Ishikawa (cell line): Measurements from ENCODE around the gene CFP.

ENCODE experiments used
- CEBPB ChIP-seq: IDR thresholded peaks from 2 replicates; pipeline ENCODE4 v1.6.1; 2012
- CREB1 ChIP-seq: IDR thresholded peaks from 2 replicates; pipeline ENCODE4 v1.6.1; 2012; ENCODE audit warnings: low read depth
- EGR1 ChIP-seq: IDR thresholded peaks from 2 replicates; pipeline ENCODE4 v1.6.1; 2012
- EP300 ChIP-seq: IDR thresholded peaks from 2 replicates; pipeline ENCODE4 v1.6.1; 2012; ENCODE audit warnings: borderline replicate concordance
- FOXM1 ChIP-seq: IDR thresholded peaks from 2 replicates; pipeline ENCODE4 v1.6.1; 2012; ENCODE audit warnings: low read depth, borderline replicate concordance
- MAX ChIP-seq: IDR thresholded peaks from 2 replicates; pipeline ENCODE4 v1.6.1; 2012
- NFIC ChIP-seq: IDR thresholded peaks from 2 replicates; pipeline ENCODE4 v1.6.1; 2012
- RAD21 ChIP-seq: IDR thresholded peaks from 2 replicates; pipeline ENCODE4 v1.6.1; 2012; ENCODE audit warnings: low read depth
- TAF1 ChIP-seq: IDR thresholded peaks from 2 replicates; pipeline ENCODE4 v1.6.1; 2012; ENCODE audit warnings: low read depth, mild to moderate bottlenecking
- TCF12 ChIP-seq: IDR thresholded peaks from 2 replicates; pipeline ENCODE4 v1.6.1; 2012; ENCODE audit warnings: low read depth
- TEAD4 ChIP-seq: IDR thresholded peaks from 2 replicates; pipeline ENCODE4 v1.6.1; 2012
- YY1 ChIP-seq: IDR thresholded peaks from 2 replicates; pipeline ENCODE4 v1.6.1; 2012; ENCODE audit warnings: low read depth
- ZBTB7A ChIP-seq: IDR thresholded peaks from 2 replicates; pipeline ENCODE4 v1.6.1; 2012; ENCODE audit warnings: low read depth
- TF ChIP-seq, protein P1 (sequence below): IDR thresholded peaks from 2 replicates; pipeline ENCODE4 v1.6.1; 2012
- TF ChIP-seq, protein P2 (sequence below): IDR thresholded peaks from 2 replicates; pipeline ENCODE4 v1.6.1; 2012; ENCODE audit warnings: low read depth, mild to moderate bottlenecking

The CFP gene

GRCh38 chrX:47650164-47651042 lies 20.7 kb upstream of the CFP start, which contains the start of gene ELK1:
ELK1 (minus strand) TSS chrX:47650563; CDS start chrX:47641441, 9,122 bp downstream.
- TF ChIP-seq TCF12 (peak; percentile 26; the same call in 1 of the 2 replicates), CREB1 (no peak), EGR1 (peak; percentile 80), TAF1 (peak; percentile 49; the same call in 1 of the 2 replicates), FOXM1 (no peak), EP300 (no peak), TEAD4 (no peak), MAX (peak; percentile 30), CEBPB (no peak), RAD21 (no peak), NFIC (peak; percentile 27; the same call in 1 of the 2 replicates), YY1 (0 out of 2 replicates have a peak, but pooled peaks have one; percentile 24), ZBTB7A (no peak)
- TF ChIP-seq, protein P1, sequence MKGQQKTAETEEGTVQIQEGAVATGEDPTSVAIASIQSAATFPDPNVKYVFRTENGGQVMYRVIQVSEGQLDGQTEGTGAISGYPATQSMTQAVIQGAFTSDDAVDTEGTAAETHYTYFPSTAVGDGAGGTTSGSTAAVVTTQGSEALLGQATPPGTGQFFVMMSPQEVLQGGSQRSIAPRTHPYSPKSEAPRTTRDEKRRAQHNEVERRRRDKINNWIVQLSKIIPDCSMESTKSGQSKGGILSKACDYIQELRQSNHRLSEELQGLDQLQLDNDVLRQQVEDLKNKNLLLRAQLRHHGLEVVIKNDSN = peak; percentile 88
- TF ChIP-seq, protein P2, sequence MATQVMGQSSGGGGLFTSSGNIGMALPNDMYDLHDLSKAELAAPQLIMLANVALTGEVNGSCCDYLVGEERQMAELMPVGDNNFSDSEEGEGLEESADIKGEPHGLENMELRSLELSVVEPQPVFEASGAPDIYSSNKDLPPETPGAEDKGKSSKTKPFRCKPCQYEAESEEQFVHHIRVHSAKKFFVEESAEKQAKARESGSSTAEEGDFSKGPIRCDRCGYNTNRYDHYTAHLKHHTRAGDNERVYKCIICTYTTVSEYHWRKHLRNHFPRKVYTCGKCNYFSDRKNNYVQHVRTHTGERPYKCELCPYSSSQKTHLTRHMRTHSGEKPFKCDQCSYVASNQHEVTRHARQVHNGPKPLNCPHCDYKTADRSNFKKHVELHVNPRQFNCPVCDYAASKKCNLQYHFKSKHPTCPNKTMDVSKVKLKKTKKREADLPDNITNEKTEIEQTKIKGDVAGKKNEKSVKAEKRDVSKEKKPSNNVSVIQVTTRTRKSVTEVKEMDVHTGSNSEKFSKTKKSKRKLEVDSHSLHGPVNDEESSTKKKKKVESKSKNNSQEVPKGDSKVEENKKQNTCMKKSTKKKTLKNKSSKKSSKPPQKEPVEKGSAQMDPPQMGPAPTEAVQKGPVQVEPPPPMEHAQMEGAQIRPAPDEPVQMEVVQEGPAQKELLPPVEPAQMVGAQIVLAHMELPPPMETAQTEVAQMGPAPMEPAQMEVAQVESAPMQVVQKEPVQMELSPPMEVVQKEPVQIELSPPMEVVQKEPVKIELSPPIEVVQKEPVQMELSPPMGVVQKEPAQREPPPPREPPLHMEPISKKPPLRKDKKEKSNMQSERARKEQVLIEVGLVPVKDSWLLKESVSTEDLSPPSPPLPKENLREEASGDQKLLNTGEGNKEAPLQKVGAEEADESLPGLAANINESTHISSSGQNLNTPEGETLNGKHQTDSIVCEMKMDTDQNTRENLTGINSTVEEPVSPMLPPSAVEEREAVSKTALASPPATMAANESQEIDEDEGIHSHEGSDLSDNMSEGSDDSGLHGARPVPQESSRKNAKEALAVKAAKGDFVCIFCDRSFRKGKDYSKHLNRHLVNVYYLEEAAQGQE = no peak

- TF ChIP-seq, protein P2 = no peak
- TF ChIP-seq EGR1 (no peak), YY1 (no peak), ZBTB7A (no peak), CREB1 (no peak), TCF12 (no peak), TEAD4 (no peak), MAX (no peak), CEBPB (no peak)
Measured at GRCh38 chrX:47649781-47650163, 20.0 kb upstream of the CFP start.

- TF ChIP-seq FOXM1 (no peak), YY1 (no peak), ZBTB7A (no peak), MAX (no peak), EP300 (no peak), TEAD4 (no peak), TCF12 (no peak), NFIC (no peak), RAD21 (no peak), EGR1 (no peak), CREB1 (no peak), TAF1 (no peak), CEBPB (no peak)
- TF ChIP-seq, protein P1 = no peak
- TF ChIP-seq, protein P2 = no peak
Measured at GRCh38 chrX:47649271-47649670, 19.5 kb upstream of the CFP start.

DNA sequence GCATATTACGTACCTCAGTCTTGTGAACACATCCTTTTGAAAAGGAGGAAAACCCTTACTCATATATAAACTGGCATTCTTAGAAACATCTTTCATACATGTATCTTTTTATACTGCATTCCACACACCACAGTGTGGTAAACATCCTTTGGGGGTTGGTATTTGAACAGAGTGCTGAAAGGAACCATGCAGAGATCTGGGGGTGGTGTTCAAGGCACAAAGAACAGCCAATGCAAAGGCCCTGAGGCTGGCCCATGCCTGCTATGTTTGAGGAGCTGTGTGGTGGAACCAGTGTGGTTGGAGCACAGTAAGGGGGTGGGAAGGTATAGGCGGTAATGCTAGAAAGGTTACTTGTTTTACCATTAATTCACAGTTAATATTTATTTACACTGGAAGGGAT lies 18.6 kb upstream of the CFP start:
- TF ChIP-seq MAX (no peak), CEBPB (no peak), TCF12 (no peak), RAD21 (no peak), TEAD4 (no peak), NFIC (no peak), FOXM1 (no peak), EGR1 (no peak), CREB1 (no peak), ZBTB7A (no peak)
- TF ChIP-seq, protein P1 = no peak
- TF ChIP-seq, protein P2 = no peak
